Measurements from ENCODE around the gene ME3. TPM values are rescaled to one million over a fixed set of nuclear protein-coding genes. Genes with fewer than 3 reads are reported as not detected.
A peak's percentile ranks its signal among the peaks of the same experiment; 100 is the strongest.

Gene ME3
- total RNA-seq, 1 donor from 2014 or later, result 33.4 TPM

DNA sequence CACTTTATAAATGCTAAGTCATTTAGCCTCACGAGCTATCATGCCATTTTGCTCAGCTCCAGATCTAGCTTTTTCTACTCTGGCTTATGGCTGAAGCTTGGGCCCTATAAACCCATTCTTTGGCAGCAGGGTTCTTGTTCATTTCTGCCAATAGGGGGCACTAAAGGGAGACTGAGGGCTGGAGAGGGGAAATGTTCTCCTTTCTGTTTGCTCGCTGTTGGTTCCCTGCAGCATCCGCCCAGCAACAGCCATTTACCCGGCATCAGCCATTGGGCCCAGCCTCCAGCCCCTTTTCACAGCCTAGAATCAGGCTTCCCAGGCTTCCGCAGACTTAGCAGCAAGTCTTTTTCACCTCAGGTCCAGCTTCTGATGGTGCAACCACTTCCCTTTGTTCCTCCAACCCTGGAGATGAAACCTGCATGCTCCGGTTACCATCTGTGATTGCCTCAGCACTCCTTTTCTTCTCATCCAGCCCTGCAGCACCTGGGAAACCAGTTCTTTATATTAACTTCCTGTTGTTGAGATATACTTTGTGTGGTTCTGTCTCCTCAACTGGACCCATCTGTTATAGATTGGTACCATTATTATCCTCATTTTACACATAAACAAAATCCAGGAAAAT is 4.2 kb upstream of the ME3 start:
- intact Hi-C loops (cut with micrococcal nuclease), result no loop called here
- Histone ChIP-seq H3K4me1 (peaks cover 58% of the 10 kb centered on the region), H3K27ac (replicated peaks) (no peak overlapping the region)

GRCh38 chr11:86676010-86676409 is 3.6 kb upstream of the ME3 start:
- Histone ChIP-seq H3K4me1 (peaks cover 57% of the 10 kb centered on the region), H3K27me3 (ENCODE audit: low read depth) (no peaks in the 10 kb centered on the region), H3K36me3 (no peaks in the 10 kb centered on the region), H3K4me3 (no peak overlapping the region), H3K9me3 (replicated peaks) (no peaks in the 10 kb centered on the region), H3K27ac (replicated peaks) (no peak overlapping the region)
- TF ChIP-seq CTCF (IDR thresholded peaks at IDR 0.05; ENCODE audit: borderline replicate concordance), result no peak
- no peak for DNase-seq
- intact Hi-C loops (cut with micrococcal nuclease), result no loop called here

More for the DNA sequence above, 4.2 kb upstream of the ME3 start:
- DNase-seq, result no peak
- TF ChIP-seq CTCF (IDR thresholded peaks at IDR 0.05; ENCODE audit: borderline replicate concordance), result peak; percentile 26
- Histone ChIP-seq H3K9me3 (replicated peaks) (no peaks in the 10 kb centered on the region), H3K36me3 (no peaks in the 10 kb centered on the region), H3K4me3 (no peak overlapping the region), H3K27me3 (ENCODE audit: low read depth) (no peaks in the 10 kb centered on the region)

DNA sequence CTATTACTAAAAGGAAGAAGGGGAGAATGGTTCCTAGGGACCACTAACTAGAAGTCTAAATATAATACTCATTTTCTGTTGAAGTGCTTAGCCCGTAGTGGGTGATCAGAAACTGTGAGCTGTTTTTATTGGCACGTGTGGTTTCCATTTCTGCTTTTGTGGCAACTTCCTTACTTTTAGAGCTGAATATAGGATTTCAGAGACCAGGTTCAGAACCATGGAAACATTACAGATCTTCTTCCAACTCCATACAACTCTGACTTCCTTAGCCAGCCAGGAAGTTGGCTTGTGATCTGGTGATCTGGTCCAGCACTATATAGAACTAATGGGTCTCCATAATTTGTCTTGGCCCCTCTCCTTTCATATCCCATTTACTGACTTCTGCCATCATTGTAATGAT is 2.6 kb upstream of the ME3 start:
- Histone ChIP-seq H3K27me3 (ENCODE audit: low read depth) (no peaks in the 10 kb centered on the region), H3K36me3 (no peaks in the 10 kb centered on the region), H3K27ac (replicated peaks) (no peak overlapping the region), H3K9me3 (replicated peaks) (no peaks in the 10 kb centered on the region), H3K4me3 (no peak overlapping the region), H3K4me1 (peaks cover 59% of the 10 kb centered on the region)
- DNase-seq, result no peak
- no peak for TF ChIP-seq CTCF (IDR thresholded peaks at IDR 0.05; ENCODE audit: borderline replicate concordance)
- intact Hi-C loops (cut with micrococcal nuclease), result no loop called here

DNA sequence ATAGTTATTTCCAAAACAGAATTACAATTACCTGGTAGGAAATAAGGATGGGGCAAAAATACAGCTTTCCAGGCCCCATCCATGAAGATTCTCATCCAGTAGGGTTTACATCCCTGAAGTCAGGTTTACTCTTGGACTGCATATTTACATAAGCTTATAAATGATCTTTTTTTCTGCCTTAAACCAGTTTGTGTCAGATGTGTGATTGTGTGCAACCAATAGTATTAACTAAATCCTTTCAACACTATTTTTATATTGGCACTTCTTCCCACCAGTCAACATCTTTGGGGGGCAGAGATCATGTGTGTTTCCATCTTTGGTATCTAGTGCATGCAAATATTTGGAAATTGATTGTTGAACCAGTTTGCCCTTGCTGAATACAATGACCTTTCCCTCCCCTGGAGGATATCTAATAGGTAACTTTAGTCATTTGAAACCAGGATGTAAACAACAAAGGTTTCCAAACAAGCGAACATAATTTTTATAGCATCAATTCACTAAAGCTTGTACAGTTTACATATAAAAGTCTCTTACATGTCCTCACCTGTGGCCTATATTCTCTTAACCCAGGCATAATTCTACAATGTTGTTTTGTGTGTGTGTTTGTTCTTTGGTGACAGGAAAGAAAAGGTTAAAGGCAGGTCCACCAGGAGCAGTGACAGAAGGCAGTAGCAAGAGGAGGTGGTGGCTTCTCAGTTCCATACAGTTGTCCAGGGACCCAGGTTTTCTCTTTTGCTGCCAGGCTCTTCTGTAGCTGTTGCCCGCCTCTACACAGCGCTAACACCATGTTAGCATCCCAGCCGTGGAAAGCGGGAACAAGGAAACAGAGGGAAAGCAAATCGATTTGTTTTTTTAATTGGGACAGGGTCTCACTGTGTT is 1.7 kb upstream of the ME3 start:
- intact Hi-C loops (cut with micrococcal nuclease), result no loop called here
- H3K4me1 ChIP-seq, result peaks cover 68% of the 10 kb centered on the region
- no peaks in the 10 kb centered on the region for H3K27me3 ChIP-seq (ENCODE audit: low read depth)
- H3K9me3 ChIP-seq (replicated peaks), result no peaks in the 10 kb centered on the region
- peak overlapping the region; percentile 94 for H3K27ac ChIP-seq (replicated peaks)
- H3K36me3 ChIP-seq, result no peaks in the 10 kb centered on the region
- no peak for TF ChIP-seq CTCF (IDR thresholded peaks at IDR 0.05; ENCODE audit: borderline replicate concordance)
- DNase-seq, result no peak
- H3K4me3 ChIP-seq, result no peak overlapping the region

DNA sequence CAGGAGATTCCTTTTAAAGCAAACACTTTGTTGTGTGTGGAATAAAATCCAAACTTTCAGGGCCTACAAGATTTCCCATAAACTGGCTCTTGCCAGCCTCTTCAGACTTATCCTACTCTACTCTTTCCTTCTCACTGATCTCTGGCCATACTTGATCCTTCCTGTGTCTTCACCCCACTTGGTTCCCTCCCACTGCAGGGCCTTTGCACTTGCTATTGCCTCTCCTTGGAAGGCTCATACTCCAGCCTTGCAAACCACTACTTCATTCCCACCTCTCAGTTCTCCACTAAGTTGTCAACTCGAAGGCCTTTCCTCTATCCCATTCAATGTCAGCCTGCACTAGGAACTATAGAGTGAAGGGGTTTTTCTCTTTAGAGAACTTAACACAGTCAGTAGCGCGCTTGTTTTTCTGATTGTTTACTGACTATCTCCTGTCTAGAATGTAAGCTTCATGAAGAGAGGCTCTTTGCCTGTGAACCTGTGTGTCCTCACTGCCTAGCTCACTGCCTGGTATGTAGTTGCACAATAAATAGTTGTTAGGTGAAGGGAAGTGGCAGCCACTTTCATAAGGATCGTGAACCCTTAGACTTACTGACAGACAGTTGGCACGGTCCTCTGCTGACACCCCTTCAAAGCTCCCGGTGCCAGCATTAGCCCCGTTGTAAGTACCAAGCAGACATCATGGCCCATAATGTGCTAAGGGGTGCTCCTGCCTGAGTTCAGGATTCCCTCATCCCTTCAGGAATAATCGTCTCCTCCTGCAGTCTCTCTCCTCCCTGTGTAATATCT is 833 bp upstream of the ME3 start:
- H3K4me1 ChIP-seq, result peaks cover 67% of the 10 kb centered on the region
- TF ChIP-seq CTCF (IDR thresholded peaks at IDR 0.05; ENCODE audit: borderline replicate concordance), result no peak
- intact Hi-C loops (cut with micrococcal nuclease), result no loop called here
- H3K4me3 ChIP-seq, result peak overlapping the region; percentile 81
- H3K27me3 ChIP-seq (ENCODE audit: low read depth), result no peaks in the 10 kb centered on the region
- H3K36me3 ChIP-seq, result no peaks in the 10 kb centered on the region
- H3K9me3 ChIP-seq (replicated peaks), result no peaks in the 10 kb centered on the region
- DNase-seq, result no peak
- H3K27ac ChIP-seq (replicated peaks), result peak overlapping the region; percentile 94
